HG02938 (cell line): ENCODE measurements around the gene NFAM1.

Experiments used
- ATAC-seq: cut with Tn5 transposase; IDR thresholded peaks from one replicate; pipeline ENCODE4 v1.9.1; 2021; ENCODE audit warnings: mild to moderate bottlenecking, moderate library complexity; ENCODE audit not compliant: unreplicated experiment

Gene NFAM1

GRCh38 chr22:42363892-42364291 lies 68.3 kb downstream of the NFAM1 start:
- no peak for ATAC-seq

GRCh38 chr22:42361523-42361922 lies 70.7 kb downstream of the NFAM1 start:
- ATAC-seq: no peak

- no peak for ATAC-seq
Observed at GRCh38 chr22:42360348-42360747, 71.9 kb downstream of the NFAM1 start.

- ATAC-seq: no peak
Observed at GRCh38 chr22:42358643-42359558, 73.3 kb downstream of the NFAM1 start.

GRCh38 chr22:42357634-42358296 lies 74.4 kb downstream of the NFAM1 start:
- no peak for ATAC-seq

GRCh38 chr22:42357221-42357620 lies 75.0 kb downstream of the NFAM1 start:
- no peak for ATAC-seq

- no peak for ATAC-seq
Observed at GRCh38 chr22:42356533-42356932, 75.7 kb downstream of the NFAM1 start.

- ATAC-seq: no peak
Observed at GRCh38 chr22:42353883-42354727, 78.1 kb downstream of the NFAM1 start.

GRCh38 chr22:42350373-42350772 lies 81.8 kb downstream of the NFAM1 start:
- no peak for ATAC-seq

- ATAC-seq: no peak
Observed at GRCh38 chr22:42347281-42347824, 84.8 kb downstream of the NFAM1 start.

GRCh38 chr22:42346722-42347121 lies 85.5 kb downstream of the NFAM1 start:
- no peak for ATAC-seq

GRCh38 chr22:42345458-42345857 lies 86.7 kb downstream of the NFAM1 start:
- no peak for ATAC-seq

- ATAC-seq: no peak
Observed at GRCh38 chr22:42344361-42344905, 87.8 kb downstream of the NFAM1 start.

- ATAC-seq: no peak
Observed at GRCh38 chr22:42343531-42344081, 88.6 kb downstream of the NFAM1 start.

GRCh38 chr22:42343121-42343454 lies 89.1 kb downstream of the NFAM1 start:
- ATAC-seq: no peak

GRCh38 chr22:42342426-42343120 lies 89.6 kb downstream of the NFAM1 start:
- no peak for ATAC-seq

- no peak for ATAC-seq
Observed at GRCh38 chr22:42341779-42342178, 90.4 kb downstream of the NFAM1 start.

GRCh38 chr22:42340829-42341383 lies 91.3 kb downstream of the NFAM1 start:
- no peak for ATAC-seq

- no peak for ATAC-seq
Observed at GRCh38 chr22:42340150-42340549, 92.1 kb downstream of the NFAM1 start.

- ATAC-seq: no peak
Observed at GRCh38 chr22:42338479-42338878, 93.7 kb downstream of the NFAM1 start.
